GM11168 (cell line): ENCODE measurements around the gene CTNNA2.
"Not testable (repeated sequence)": the region's sequence is repeated elsewhere in the genome, so short reads cannot be mapped to it uniquely, and the experiment has no call there.

Source experiments
- in situ Hi-C: fragments of 300-500 bp; cut with MboI; formaldehyde crosslinking; loops from one replicate; pipeline ENCODE4 v1.12.0; 2022; ENCODE audit warnings: low sequenced_read_pairs; ENCODE audit not compliant: unreplicated experiment

The CTNNA2 gene

GRCh38 chr2:80154231-80154915 is 641.5 kb downstream of the CTNNA2 start:
- in situ Hi-C loops: no loop called here

GRCh38 chr2:80164375-80164774 is 651.5 kb downstream of the CTNNA2 start:
- in situ Hi-C loops: no loop called here

DNA sequence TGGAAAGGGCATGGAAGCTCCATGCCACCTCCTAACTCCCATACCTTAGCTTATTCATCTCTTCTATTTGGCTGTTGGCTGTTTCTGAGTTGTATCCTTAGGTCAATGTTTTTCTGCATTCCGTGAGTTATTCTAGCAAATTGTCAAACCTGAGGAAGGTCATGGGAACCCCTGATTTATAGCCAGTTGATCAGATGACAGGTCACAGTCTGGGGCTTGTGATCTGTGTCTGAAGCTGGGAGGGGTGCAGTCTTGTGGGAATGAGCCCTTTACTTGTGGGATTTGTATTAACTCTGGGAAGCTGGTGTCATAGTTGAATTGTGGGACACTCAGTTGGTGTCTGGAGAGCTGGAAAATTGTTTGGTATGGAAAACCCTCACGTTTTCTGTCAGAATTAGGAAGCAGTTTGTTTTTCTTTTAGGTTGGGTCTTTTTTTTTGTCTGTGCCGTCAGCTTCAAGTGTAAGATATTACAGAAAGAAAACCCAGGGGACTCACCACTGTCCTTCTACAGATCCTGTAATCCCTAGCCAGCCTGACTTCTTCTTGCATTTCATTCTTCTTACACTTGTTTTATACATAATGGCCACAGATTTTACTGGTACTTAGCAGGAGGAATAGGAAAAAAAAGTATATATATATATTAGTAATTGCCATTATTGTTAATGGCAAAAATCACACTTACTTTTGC is 653.8 kb downstream of the CTNNA2 start:
- in situ Hi-C loops: no loop called here

- in situ Hi-C loops: no loop called here
Observed at GRCh38 chr2:80167284-80167808, 654.5 kb downstream of the CTNNA2 start.

GRCh38 chr2:80168037-80168436 is 655.2 kb downstream of the CTNNA2 start:
- in situ Hi-C loops: no loop called here

DNA sequence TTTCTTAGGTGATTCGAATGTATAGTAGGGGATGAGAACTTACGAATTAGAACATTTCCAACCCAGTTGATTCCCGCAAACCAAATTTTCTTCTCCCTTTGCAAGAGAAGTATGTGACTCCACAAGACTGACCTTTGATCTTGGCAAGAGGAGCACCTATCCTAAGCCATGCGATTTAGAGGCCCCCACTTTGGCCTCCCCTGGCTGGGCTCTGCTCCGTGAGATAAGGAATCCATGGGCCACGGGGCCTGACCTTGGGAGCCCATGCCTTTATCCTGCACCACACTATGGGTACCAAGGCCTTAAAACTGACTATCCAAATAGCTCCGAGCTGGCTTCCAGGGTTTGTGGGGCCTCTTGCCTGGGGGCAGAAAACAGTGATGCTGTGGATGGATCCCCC is 656.0 kb downstream of the CTNNA2 start:
- in situ Hi-C loops: no loop called here

DNA sequence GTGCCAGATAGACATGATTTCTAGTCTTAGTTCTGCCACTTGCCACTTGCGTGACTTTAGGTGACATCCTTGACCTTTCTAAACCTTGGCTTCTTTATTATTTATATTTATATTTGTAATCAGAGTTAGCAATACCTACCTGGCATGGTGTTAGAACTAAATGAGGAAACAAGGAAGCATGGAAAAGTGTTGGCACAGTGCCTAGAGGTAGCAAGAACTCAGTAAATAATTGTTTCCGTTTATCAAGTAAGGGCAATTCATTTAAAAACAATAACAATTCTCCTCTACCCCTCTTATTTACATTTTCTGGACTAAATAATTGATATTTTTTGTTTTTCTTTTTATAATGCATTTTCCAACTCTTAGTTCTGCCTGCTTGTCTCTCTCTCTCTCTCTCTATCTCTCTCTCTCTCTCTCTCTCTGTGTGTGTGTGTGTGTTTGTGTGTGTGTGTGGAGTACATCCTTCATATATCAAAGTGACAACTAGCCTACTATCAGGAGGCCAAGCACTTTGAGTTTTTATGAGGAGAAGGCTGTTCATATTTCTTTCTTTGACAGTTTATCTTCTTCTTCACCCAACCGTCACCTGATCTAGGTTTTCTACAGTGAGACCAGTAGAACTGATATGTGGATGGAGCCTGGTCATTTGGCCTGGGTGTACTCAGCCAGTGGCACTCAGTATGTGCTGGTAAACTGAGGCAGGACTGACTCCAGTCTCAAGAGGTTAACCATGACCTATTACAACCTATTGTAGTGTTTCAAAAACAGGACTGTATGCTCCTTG is 657.2 kb downstream of the CTNNA2 start:
- in situ Hi-C loops: no loop called here

- in situ Hi-C loops: no loop called here
Observed at GRCh38 chr2:80185091-80185490, 672.2 kb downstream of the CTNNA2 start.

GRCh38 chr2:80186262-80186661 is 673.4 kb downstream of the CTNNA2 start:
- in situ Hi-C loops: no loop called here

GRCh38 chr2:80187156-80187555 is 674.3 kb downstream of the CTNNA2 start:
- in situ Hi-C loops: no loop called here

- in situ Hi-C loops: no loop called here
Observed at GRCh38 chr2:80190166-80190565, 677.3 kb downstream of the CTNNA2 start.

DNA sequence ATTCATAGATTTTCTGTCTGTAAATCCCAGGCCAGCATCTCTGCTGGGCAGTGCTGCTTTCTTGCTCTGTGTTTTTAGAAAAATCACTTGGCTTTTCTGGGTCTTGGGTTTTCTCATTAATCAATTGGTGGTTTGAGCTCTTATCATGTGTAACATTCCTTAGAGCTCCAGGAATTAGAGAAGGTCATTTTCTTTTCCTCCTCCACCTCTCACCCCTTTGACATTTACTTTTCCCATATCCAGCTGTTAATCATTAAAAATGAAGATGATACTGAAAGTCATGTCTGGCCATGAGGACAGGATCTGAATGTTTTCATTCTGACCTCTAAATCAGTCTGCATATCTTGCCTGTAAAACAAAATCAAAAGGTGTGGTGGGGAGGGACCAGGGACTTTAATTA is 680.7 kb downstream of the CTNNA2 start:
- in situ Hi-C loops: no loop called here

DNA sequence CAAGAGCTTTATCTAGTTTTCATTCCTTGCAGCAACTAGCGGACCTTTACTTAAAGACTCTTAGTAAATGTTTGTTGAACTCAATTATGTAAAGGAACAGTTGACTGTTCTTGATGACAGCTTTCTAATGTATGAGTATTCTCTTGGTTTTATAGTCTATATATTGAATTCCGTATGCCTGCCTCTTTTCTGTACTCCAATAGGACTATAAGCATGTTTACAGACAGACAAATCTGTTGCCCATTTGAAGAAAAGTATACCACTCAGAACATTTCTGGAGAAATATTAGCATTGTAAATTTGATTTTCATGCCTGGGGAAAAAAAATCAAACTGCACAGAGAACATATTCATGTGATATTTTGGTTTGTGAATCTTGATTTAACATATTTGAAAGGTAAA is 682.2 kb downstream of the CTNNA2 start:
- in situ Hi-C loops: no loop called here

DNA sequence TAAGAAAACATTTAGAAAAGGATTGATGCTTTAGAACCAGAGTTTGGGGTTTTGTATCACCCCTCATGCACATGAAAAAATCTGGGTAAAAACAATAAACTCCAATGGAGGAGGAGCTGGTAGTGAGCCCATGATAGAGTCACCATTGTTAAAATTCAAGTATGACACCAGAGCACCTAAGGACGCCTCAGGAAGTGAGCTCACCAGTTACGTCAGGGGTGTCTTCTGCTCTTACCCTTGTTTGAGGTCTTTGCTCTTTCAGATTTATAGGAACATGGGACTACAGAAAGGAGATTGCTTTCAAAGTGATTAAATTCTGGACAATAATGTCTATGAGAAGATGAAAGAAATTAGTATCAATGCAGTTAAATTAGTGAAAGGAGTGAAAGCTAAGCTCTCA is 685.2 kb downstream of the CTNNA2 start:
- in situ Hi-C loops: no loop called here

- in situ Hi-C loops: no loop called here
Observed at GRCh38 chr2:80199504-80199903, 686.7 kb downstream of the CTNNA2 start.

GRCh38 chr2:80203929-80204328 is 691.1 kb downstream of the CTNNA2 start:
- in situ Hi-C loops: not testable (repeated sequence)

DNA sequence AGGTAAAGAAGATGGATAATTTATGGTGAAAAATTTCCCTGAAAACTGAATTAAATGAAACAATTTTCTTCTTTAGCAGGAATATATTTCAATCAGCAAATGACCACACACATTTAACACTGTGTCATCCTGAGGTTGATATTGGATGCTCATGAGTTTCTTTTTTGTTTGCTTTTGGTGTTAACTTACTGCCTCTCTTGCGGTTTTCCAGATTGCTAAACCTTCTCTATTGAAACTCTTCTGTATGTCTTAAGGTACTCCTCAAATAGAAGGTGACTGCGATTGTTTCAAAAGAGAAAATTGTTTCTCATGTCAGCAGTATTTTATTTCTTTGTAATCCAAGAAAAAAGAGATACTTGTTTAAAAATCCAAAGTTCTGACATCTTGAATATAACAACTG is 692.6 kb downstream of the CTNNA2 start:
- in situ Hi-C loops: no loop called here

- in situ Hi-C loops: no loop called here
Observed at GRCh38 chr2:80209458-80209857, 696.6 kb downstream of the CTNNA2 start.

DNA sequence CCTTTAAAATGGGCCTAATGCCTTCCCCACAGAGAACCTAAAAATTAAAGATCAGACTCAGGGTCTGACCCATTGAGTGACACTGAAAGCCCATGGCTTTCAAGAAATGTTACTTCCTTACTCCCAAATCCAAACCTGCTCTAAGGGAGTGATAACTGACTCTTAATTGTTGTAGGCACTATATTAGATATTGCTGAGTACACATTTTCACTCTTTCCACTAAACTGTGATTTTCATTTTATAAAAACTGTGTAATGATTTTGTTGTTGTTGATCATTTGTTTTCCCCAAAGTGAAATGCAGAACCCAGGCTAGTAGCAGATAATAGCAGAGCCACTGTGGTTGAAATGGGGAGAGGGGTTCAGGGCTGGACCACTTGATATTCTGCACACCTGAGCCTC is 704.6 kb downstream of the CTNNA2 start:
- in situ Hi-C loops: no loop called here

DNA sequence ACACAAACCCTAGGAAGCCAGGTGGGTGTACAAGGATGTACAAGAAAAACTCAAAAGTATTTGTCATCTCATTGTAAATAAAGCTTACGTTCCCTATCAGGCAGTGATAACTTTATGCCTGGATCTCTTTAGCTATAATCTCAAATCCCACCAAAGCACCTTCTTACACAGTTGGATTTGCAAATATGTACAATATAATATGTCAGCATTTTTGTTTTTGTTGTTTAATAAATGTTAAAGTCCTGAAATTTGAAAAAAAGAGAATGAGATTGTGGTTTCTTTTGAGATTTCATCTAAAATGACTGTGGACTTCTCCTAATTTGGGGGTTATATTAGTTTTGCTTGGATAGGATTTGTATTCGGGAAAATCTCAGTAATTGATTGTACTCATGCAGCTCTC is 709.8 kb downstream of the CTNNA2 start:
- in situ Hi-C loops: no loop called here

- in situ Hi-C loops: no loop called here
Observed at GRCh38 chr2:80231421-80231820, 718.6 kb downstream of the CTNNA2 start.
